Lower lobe of right lung (tissue), 2 donors: ENCODE results near the gene SMAD2. TPM values are rescaled to one million over a fixed set of nuclear protein-coding genes. Genes with fewer than 3 reads are reported as not detected.
A peak's percentile ranks its signal among the peaks of the same experiment; 100 is the strongest.

Source experiments
- ATAC-seq, 2 donors: fragments of 200-7000 bp; cut with Tn5 transposase; one replicate each; pipeline ENCODE4 v1.9.1; 2020 to 2022; ENCODE audit warnings: mild to moderate bottlenecking in 2 of 2, moderate library complexity in 2 of 2
- DNase-seq: peaks from one replicate; pipeline ENCODE4 v3.0.0-alpha.2; 2020
- H3K27ac ChIP-seq: fragments of 200-600 bp; one replicate; pipeline ENCODE4 v1.8.0; 2022
- H3K27me3 ChIP-seq: fragments of 200-600 bp; one replicate; pipeline ENCODE4 v1.8.0; 2022; ENCODE audit warnings: low read depth
- H3K36me3 ChIP-seq: fragments of 200-600 bp; one replicate; pipeline ENCODE4 v1.8.0; 2022; ENCODE audit warnings: mild to moderate bottlenecking
- H3K4me1 ChIP-seq: fragments of 200-600 bp; one replicate; pipeline ENCODE4 v1.8.0; 2022
- H3K4me3 ChIP-seq: fragments of 200-600 bp; one replicate; pipeline ENCODE4 v1.8.0; 2022; ENCODE audit warnings: mild to moderate bottlenecking
- H3K9me3 ChIP-seq: fragments of 200-600 bp; one replicate; pipeline ENCODE4 v1.8.0; 2022
- intact Hi-C: fragments of 100-400 bp; cut with DNase I; formaldehyde crosslinking; loops from one replicate; pipeline ENCODE4 v1.11.0; 2022
- total RNA-seq: library from RNA; stranded (reverse); fragmentation: NEBNext Ultra II Directional; extraction: Animal tissue kit (Norgen Biotek cat#: 25700); gene quantifications from one replicate; pipeline ENCODE4 v1.2.1, GENCODE V29; 2021
- TF ChIP-seq, protein P1 (sequence below): fragments of 200-600 bp; IDR thresholded peaks from one replicate; pipeline ENCODE4 v1.8.0; 2022; ENCODE audit warnings: antibody characterized with exemption, mild to moderate bottlenecking
- donor health status: DM: no; HTN: yes; CAD: no; lungs with severe emphysema.

Gene SMAD2
- total RNA-seq, 1 donor from 2014 or later = 161 TPM

DNA sequence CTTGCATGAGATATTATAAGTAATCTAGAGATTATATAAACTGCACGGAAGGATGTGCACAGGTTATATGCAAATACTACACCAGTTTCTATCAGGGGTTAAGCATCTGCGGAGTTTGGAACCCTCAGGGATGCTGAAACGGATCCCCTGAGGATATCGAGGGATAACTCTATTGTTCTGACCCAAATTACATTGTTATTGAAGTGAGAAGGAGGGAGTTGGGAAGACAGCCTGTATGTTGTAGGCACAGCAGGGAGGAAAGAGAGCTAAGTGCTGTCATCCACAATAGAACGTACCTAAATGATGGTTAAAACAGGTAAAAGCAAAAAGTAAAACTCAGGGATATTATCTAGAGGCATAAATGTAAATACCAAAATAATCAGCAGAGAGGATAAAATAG, 44.6 kb upstream of the SMAD2 start:
- ATAC-seq = no peak
- no peak overlapping the region for H3K27ac ChIP-seq
- TF ChIP-seq, protein P1, sequence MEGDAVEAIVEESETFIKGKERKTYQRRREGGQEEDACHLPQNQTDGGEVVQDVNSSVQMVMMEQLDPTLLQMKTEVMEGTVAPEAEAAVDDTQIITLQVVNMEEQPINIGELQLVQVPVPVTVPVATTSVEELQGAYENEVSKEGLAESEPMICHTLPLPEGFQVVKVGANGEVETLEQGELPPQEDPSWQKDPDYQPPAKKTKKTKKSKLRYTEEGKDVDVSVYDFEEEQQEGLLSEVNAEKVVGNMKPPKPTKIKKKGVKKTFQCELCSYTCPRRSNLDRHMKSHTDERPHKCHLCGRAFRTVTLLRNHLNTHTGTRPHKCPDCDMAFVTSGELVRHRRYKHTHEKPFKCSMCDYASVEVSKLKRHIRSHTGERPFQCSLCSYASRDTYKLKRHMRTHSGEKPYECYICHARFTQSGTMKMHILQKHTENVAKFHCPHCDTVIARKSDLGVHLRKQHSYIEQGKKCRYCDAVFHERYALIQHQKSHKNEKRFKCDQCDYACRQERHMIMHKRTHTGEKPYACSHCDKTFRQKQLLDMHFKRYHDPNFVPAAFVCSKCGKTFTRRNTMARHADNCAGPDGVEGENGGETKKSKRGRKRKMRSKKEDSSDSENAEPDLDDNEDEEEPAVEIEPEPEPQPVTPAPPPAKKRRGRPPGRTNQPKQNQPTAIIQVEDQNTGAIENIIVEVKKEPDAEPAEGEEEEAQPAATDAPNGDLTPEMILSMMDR = no peak
- H3K36me3 ChIP-seq = no peaks in the 10 kb centered on the region
- intact Hi-C loops = no loop called here
- H3K27me3 ChIP-seq = no peaks in the 10 kb centered on the region
- no peaks in the 10 kb centered on the region for H3K4me1 ChIP-seq
- no peak for DNase-seq
- no peak overlapping the region for H3K4me3 ChIP-seq
- no peaks in the 10 kb centered on the region for H3K9me3 ChIP-seq

DNA sequence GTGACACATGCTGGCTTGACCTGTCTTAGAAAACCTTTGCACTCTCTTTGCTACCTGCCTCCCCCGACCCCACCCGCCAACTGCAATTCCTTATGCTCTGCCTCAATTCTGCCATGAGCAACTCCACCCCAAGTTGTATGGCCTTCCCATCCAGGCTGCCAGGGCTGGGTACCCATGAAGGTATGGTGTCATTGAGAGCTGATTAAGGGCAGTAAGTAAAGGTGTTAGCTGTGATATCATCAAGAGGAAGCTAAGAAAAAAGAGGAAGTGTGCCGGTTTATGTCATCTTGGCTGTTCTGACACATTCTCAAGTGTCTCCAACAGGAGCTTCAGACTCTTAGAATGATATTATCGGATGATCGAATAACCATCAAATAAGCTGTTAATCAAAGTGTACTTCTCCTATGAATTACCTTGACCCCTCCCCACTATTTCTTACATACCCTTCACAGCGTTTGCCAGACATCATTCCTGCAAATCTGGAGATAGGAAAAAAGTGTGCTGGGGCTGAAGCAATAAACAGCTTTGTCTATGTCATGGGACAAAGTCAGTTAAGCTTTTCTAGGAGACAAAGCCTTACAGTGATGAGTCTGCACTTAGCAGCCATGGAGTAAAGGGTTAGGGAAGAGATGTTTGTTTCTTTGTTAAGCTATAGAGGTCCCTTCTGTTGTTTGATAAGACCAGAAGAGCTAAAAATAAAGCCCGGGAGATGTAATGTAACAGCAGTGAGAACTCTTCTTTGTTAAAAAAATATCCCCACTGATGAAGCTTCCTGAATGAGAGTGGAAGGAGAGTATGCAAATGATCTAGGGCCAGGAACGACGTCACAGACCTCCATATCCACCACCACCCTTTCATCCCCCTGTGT, 40.4 kb upstream of the SMAD2 start:
- intact Hi-C loops = no loop called here
- no peak overlapping the region for H3K27ac ChIP-seq
- no peaks in the 10 kb centered on the region for H3K36me3 ChIP-seq
- no peaks in the 10 kb centered on the region for H3K4me1 ChIP-seq
- no peaks in the 10 kb centered on the region for H3K27me3 ChIP-seq
- DNase-seq (no peak), ATAC-seq (peak; percentile 42 to 47)
- H3K9me3 ChIP-seq = no peaks in the 10 kb centered on the region
- no peak overlapping the region for H3K4me3 ChIP-seq
- TF ChIP-seq, protein P1 = no peak

DNA sequence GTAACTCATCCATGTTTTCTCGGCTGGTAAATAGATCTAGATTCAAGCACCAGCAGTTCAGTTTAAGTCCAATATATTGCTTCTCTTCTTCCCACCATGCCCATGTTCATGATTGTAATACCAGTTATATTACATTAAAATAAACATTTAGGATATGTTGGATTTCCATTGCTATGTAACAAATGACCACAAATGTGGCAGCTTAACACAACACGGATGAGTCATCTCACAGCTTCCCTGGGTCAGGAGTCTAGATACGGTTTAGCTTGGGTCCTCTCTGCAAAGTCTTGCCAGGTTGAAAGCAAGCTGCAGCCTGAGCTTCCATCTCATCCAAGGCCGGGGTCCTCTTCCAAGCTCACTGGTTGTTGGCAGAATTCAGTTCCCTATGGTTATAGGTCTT, 39.4 kb upstream of the SMAD2 start:
- H3K27ac ChIP-seq = no peak overlapping the region
- H3K4me1 ChIP-seq = no peaks in the 10 kb centered on the region
- H3K27me3 ChIP-seq = no peaks in the 10 kb centered on the region
- no peaks in the 10 kb centered on the region for H3K9me3 ChIP-seq
- DNase-seq = no peak
- intact Hi-C loops = no loop called here
- no peak overlapping the region for H3K4me3 ChIP-seq
- no peak for ATAC-seq
- TF ChIP-seq, protein P1 = no peak
- no peaks in the 10 kb centered on the region for H3K36me3 ChIP-seq

DNA sequence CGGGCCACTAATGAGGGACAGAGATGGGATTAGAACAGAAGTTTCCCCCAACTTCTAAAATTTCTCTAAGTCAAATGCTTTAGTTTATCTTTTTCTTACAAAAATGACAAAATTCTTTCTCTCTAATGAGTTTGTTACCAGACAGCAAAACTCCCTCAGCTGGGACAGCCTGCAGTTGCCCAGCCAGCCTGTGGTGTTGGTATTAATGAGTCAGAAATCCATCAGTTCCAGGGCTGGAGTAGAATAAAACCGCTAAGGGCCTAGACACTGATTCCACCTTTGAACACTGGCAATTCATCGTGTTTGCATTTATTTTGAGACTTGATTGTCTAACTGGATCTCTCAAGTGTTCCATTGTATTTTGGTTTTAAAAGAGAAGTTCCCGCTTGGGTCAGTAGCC, 38.3 kb upstream of the SMAD2 start:
- intact Hi-C loops = no loop called here
- H3K27ac ChIP-seq = no peak overlapping the region

DNA sequence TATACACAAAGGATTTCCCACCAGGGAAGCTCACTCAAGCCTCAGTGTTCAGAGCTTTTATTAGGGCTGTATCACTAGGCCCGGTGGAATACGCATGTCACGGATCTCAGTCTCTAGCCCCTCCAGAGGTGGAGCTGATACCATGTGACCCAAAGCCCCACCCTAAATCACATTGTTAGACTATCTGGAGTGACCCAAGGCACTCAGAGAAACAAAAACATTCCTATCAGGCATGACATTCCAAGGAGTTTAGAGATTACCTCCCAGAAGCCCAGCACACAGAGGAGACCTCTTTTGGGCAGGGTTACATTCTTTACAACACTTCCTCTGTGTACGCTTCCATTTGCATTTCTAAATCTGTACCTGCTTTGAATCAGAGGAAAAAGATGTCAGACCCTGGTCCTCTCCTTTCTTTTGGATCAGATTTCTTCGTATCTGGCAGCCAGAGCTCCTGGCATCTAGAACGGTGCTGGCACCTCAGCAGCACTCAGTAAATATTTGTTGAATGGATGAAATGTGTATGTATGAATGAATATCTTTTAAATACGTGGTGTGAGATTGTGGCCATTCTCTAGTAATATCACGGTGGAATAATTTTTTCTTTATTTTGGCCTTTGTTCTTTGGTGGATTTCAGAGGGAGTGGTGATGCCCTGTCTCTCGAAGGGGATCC, 37.7 kb upstream of the SMAD2 start:
- no peaks in the 10 kb centered on the region for H3K4me1 ChIP-seq
- no peaks in the 10 kb centered on the region for H3K27me3 ChIP-seq
- TF ChIP-seq, protein P1 = no peak
- intact Hi-C loops = no loop called here
- no peak for DNase-seq
- no peak overlapping the region for H3K27ac ChIP-seq
- no peak overlapping the region for H3K4me3 ChIP-seq
- peak; percentile 89 to 91 for ATAC-seq
- no peaks in the 10 kb centered on the region for H3K9me3 ChIP-seq
- no peaks in the 10 kb centered on the region for H3K36me3 ChIP-seq

More for the DNA sequence above, 38.3 kb upstream of the SMAD2 start:
- H3K4me3 ChIP-seq = no peak overlapping the region
- no peak for ATAC-seq
- TF ChIP-seq, protein P1 = no peak
- no peaks in the 10 kb centered on the region for H3K27me3 ChIP-seq
- no peak for DNase-seq
- H3K4me1 ChIP-seq = no peaks in the 10 kb centered on the region
- no peaks in the 10 kb centered on the region for H3K36me3 ChIP-seq
- no peaks in the 10 kb centered on the region for H3K9me3 ChIP-seq
